Adrenal gland (tissue), 5 donors: ENCODE data around the gene ADAMTS16.

ENCODE experiments used
- POLR2A ChIP-seq, 2 donors: fragments of 450-650 bp; IDR thresholded peaks; one replicate each; pipeline ENCODE4 v1.6.1; 2017; ENCODE audit warnings: antibody characterized with exemption in 2 of 2, mild to moderate bottlenecking in 2 of 2, moderate library complexity in 1 of 2
- TF ChIP-seq, protein P1 (sequence below), 6 experiments: fragments of 450-650 bp in 4 of 6; fragments of 200-600 bp in 2 of 6; sonication (generic) in 1 of 6; IDR thresholded peaks; 1 replicate in 5 of 6; 2 replicates in 1 of 6; pipeline versions ENCODE4 v1.5.1 to v1.8.0; 2016 to 2021; ENCODE audit warnings: antibody characterized with exemption in 6 of 6, mild to moderate bottlenecking in 2 of 6, moderate library complexity in 1 of 6
- donor health status: DM: no; HTN: no; CAD: no.

GRCh38 chr5:5351288-5351979, 211.3 kb downstream of the ADAMTS16 start:
- TF ChIP-seq, protein P1, sequence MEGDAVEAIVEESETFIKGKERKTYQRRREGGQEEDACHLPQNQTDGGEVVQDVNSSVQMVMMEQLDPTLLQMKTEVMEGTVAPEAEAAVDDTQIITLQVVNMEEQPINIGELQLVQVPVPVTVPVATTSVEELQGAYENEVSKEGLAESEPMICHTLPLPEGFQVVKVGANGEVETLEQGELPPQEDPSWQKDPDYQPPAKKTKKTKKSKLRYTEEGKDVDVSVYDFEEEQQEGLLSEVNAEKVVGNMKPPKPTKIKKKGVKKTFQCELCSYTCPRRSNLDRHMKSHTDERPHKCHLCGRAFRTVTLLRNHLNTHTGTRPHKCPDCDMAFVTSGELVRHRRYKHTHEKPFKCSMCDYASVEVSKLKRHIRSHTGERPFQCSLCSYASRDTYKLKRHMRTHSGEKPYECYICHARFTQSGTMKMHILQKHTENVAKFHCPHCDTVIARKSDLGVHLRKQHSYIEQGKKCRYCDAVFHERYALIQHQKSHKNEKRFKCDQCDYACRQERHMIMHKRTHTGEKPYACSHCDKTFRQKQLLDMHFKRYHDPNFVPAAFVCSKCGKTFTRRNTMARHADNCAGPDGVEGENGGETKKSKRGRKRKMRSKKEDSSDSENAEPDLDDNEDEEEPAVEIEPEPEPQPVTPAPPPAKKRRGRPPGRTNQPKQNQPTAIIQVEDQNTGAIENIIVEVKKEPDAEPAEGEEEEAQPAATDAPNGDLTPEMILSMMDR (IDR thresholded peaks at IDR 0.05) = no peak
- no peak for TF ChIP-seq POLR2A (IDR thresholded peaks at IDR 0.05)
